GM12892 (cell line): ENCODE data around the gene BABAM2.

Experiments used
- POLR2A ChIP-seq: IDR thresholded peaks from 2 replicates; pipeline ENCODE4 v1.6.1; 2011; ENCODE audit warnings: low read depth, low read length, control low read depth
- POLR2AphosphoS5 ChIP-seq: IDR thresholded peaks from 2 replicates; pipeline ENCODE4 v1.6.1; 2011; ENCODE audit warnings: low read depth, low read length, control low read depth

GRCh38 chr2:28185153-28185552 is 294.6 kb downstream of the BABAM2 start:
- no peak for TF ChIP-seq POLR2A
- TF ChIP-seq POLR2AphosphoS5: no peak
